Upper lobe of left lung (tissue), 4 donors: ENCODE results near the gene CACNB4.

ENCODE experiments used
- CTCF ChIP-seq, 6 experiments: fragments of 450-650 bp in 4 of 6; fragments of 200-600 bp in 2 of 6; sonication (generic) in 2 of 6; IDR thresholded peaks; one replicate each; pipeline ENCODE4 v1.5.1; 2016 to 2019; ENCODE audit warnings: antibody characterized with exemption in 6 of 6
- POLR2A ChIP-seq, 4 donors: fragments of 450-650 bp; IDR thresholded peaks; one replicate each; pipeline ENCODE4 v1.5.1; 2016 to 2017; ENCODE audit warnings: antibody characterized with exemption in 4 of 4, mild to moderate bottlenecking in 2 of 4
- POLR2AphosphoS5 ChIP-seq, 2 donors: sonication (generic); formaldehyde crosslinking; IDR thresholded peaks; one replicate each; pipeline ENCODE4 v1.5.1; 2017; ENCODE audit warnings: antibody characterized with exemption in 2 of 2

GRCh38 chr2:151786077-151786476 is 312.8 kb downstream of the CACNB4 start:
- TF ChIP-seq CTCF (IDR thresholded peaks at IDR 0.05) (no peak), POLR2A (IDR thresholded peaks at IDR 0.05) (no peak), POLR2AphosphoS5 (IDR thresholded peaks at IDR 0.05) (no peak)
